Transverse colon (tissue), 4 donors: ENCODE measurements around the gene CUTA. TPM values are rescaled to one million over a fixed set of nuclear protein-coding genes. Genes with fewer than 3 reads are reported as not detected.
A peak's percentile ranks its signal among the peaks of the same experiment; 100 is the strongest.

Experiments used
- DNase-seq: peaks from one replicate; pipeline ENCODE4 v3.0.0-alpha.2; 2019
- H3K27ac ChIP-seq, 4 donors: fragments of 200-600 bp; sonication (generic); 2 replicates each; pipeline ENCODE4 v1.5.1; 2016 to 2018; ENCODE audit warnings: inconsistent platforms in 4 of 4
- H3K27me3 ChIP-seq: fragments of 200-600 bp; sonication (generic); 2 replicates; pipeline ENCODE4 v1.5.1; 2017; ENCODE audit warnings: inconsistent platforms
- H3K36me3 ChIP-seq, 4 donors: fragments of 200-600 bp; sonication (generic); 2 replicates each; pipeline ENCODE4 v1.5.1; 2017 to 2019; ENCODE audit warnings: inconsistent platforms in 4 of 4
- H3K4me1 ChIP-seq, 4 donors: fragments of 200-600 bp; sonication (generic); 2 replicates each; pipeline ENCODE4 v1.5.1; 2017 to 2020; ENCODE audit warnings: inconsistent platforms in 4 of 4
- H3K4me3 ChIP-seq, 4 donors: fragments of 200-600 bp; sonication (generic); 1 replicate in 1 of 4; 2 replicates in 3 of 4; pipeline versions ENCODE4 v1.5.1 to v1.6.1; 2017 to 2019; ENCODE audit warnings: inconsistent platforms in 4 of 4
- H3K9me3 ChIP-seq, 2 donors: fragments of 200-600 bp; sonication (generic); 2 replicates each; pipeline ENCODE4 v1.5.1; 2017 to 2019; ENCODE audit warnings: inconsistent platforms in 2 of 2
- CTCF ChIP-seq, 5 experiments: fragments of 200-600 bp in 3 of 5; fragments of 450-650 bp in 2 of 5; sonication (generic) in 3 of 5; IDR thresholded peaks; 1 replicate in 2 of 5; 2 replicates in 3 of 5; pipeline ENCODE4 v1.5.1; 2016 to 2017; ENCODE audit warnings: antibody characterized with exemption in 5 of 5, inconsistent platforms in 3 of 5, mild to moderate bottlenecking in 2 of 5, moderate library complexity in 1 of 5
- EP300 ChIP-seq: sonication (generic); formaldehyde crosslinking; IDR thresholded peaks from one replicate; pipeline ENCODE4 v1.6.1; 2017; ENCODE audit warnings: antibody characterized with exemption, low read depth
- POLR2A ChIP-seq: fragments of 450-650 bp; IDR thresholded peaks from one replicate; pipeline ENCODE4 v1.6.1; 2016; ENCODE audit warnings: antibody characterized with exemption, mild to moderate bottlenecking, moderate library complexity
- POLR2AphosphoS5 ChIP-seq, 3 donors: sonication (generic); formaldehyde crosslinking; IDR thresholded peaks; one replicate each; pipeline ENCODE4 v1.6.1; 2016; ENCODE audit warnings: antibody characterized with exemption in 3 of 3
- WGBS, 2 donors: methylation state at CpG; one replicate each; pipeline ENCODE4 v1.1.5; 2018; ENCODE audit warnings: low coverage in 1 of 2; 5-methylcytosine and 5-hydroxymethylcytosine counted together
- in situ Hi-C, 4 donors: fragments of 200-750 bp; cut with MboI; loops; one replicate each; pipeline versions ENCODE4 v1.15.0 to v1.15.1; 2017; ENCODE audit warnings: low sequenced_read_pairs in 3 of 4, low pct_ligation_motif_present in 1 of 4, low pct_unique_long_range_greater_than_20kb in 1 of 4
- intact Hi-C: fragments of 100-400 bp; cut with DNase I; formaldehyde crosslinking; loops from one replicate; pipeline ENCODE4 v1.15.1; 2023; ENCODE audit warnings: low total_unique reads
- total RNA-seq, 4 donors: library from RNA; depleted of rRNA; stranded (reverse); fragments of >200 nt; gene quantifications; one replicate each; pipeline ENCODE4 v1.1.0, GENCODE V29; 2016

CUTA gene
- total RNA-seq, 4 donors from 2014 or later, result 18.9 to 134 (median 91.3) TPM

GRCh38 chr6:33428224-33428965, 10.5 kb upstream of the CUTA start:
- WGBS, 2 donors, result 6% methylated on average over 16 of the region's 33 CpGs; no CpG with 5 or more reads in 1 of the 2 donors
- Histone ChIP-seq H3K27me3 (no peaks in the 10 kb centered on the region), H3K36me3 (no peaks in the 10 kb centered on the region), H3K4me1 (peaks cover 17 to 62% (median 51%) of the 10 kb centered on the region in 4 donors), H3K4me3 (peak overlapping the region; percentile 20 to 60 (median 48)), H3K27ac (peak overlapping the region; percentile 85 to 95 (median 90)), H3K9me3 (no peaks in the 10 kb centered on the region)
- in situ Hi-C loops (no loop called here), intact Hi-C loops (no loop called here)
- peak; percentile 37 for DNase-seq
- TF ChIP-seq POLR2A, result no peak
- no peak for TF ChIP-seq POLR2AphosphoS5 (IDR thresholded peaks at IDR 0.05)
- TF ChIP-seq CTCF (IDR thresholded peaks at IDR 0.05), result peak; percentile 37 to 77 (median 45)
- TF ChIP-seq EP300, result no peak

DNA sequence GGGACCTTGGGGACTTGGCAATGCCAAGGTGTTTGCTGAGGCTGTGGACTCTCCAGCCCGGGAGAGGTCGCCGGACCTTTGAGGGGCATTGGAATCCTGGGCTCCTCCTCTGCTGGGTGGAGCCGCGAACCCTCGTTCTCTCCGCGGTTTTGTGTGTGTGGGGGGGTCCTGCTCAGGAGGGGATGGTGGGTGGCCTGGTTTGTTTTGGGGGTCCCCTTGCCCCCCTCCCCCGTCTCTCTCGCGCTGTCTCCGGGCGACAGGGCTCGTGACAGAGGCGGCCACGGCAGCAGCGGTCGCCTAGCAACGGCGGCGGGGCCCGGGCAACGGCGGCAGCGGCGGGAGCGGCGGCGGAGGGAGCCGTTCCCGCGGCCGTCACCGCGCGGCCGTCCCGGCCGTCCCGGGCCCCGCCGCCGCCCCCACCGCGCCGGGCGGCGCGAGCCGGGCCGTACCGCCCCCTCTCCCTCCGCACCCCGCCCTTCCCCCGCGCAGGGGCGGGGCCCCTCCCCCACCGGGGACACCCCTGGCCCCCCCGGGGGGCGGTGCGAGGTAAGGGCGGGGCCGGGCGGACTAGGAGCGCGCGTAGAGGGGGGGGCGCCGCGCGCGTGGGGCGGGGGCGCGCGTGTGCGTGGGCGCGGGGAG, 9.8 kb upstream of the CUTA start:
- TF ChIP-seq CTCF (IDR thresholded peaks at IDR 0.05), result no peak
- no peak for TF ChIP-seq POLR2AphosphoS5 (IDR thresholded peaks at IDR 0.05)
- no peak for TF ChIP-seq EP300
- no peak for TF ChIP-seq POLR2A
- in situ Hi-C loops (no loop called here), intact Hi-C loops (no loop called here)
- H3K27ac ChIP-seq, result peak overlapping the region; percentile 85 to 95 (median 90)
- H3K4me1 ChIP-seq, result peaks cover 17 to 62% (median 48%) of the 10 kb centered on the region in 4 donors
- 0% methylated on average over 6 of the region's 79 CpGs; no CpG with 5 or more reads in 1 of the 2 donors for WGBS, 2 donors
- no peaks in the 10 kb centered on the region for H3K9me3 ChIP-seq
- peak; percentile 71 for DNase-seq
- H3K36me3 ChIP-seq, result no peaks in the 10 kb centered on the region
- peak overlapping the region; percentile 42 to 65 (median 56) for H3K4me3 ChIP-seq
- H3K27me3 ChIP-seq, result no peaks in the 10 kb centered on the region

DNA sequence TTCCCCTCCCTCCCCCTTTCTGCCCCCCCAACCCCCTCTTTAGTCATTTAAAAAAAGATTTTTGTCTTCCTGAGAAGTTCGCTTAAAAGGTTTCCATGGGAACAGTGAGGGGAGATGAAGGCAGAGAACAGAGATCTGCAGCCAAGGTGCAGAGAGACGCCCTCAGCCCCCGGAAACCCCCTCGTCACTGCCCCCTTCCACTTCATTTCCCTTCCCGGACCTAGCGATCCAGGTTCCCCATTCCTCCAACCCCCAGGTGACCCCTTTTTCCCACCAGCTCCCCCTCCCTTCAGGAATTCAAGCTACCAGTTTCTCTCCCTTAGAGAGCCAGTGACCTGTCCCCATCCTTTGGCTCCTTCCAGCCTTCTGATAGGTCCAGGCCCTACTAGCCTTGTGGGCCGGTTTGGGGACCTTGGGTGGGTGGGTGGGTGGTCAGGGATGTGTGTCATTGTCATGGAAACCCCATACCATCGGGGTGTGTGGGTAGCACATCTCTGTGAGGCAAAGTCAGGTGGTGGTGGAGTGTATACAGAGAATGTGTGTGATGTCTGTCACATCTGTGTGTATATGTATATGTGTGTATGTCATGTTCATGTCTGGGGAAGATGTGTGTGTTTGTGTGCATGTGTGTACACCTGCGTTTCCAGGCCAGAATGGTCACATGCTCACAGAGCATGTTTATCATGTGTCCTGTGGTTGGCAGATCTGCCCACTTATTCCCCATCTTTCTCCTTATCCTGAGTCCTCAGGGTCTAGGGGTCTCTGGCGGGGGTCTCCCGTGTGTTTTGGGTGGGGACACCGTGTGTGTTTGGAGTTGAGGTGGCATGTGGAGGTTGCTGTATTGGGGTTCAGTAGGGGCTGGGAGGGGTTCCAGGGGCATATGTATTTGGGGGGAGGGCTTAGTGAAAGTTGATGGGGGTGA, 8.9 kb upstream of the CUTA start:
- Histone ChIP-seq H3K9me3 (no peaks in the 10 kb centered on the region), H3K27ac (peak overlapping the region; percentile 85 to 95 (median 90)), H3K27me3 (no peaks in the 10 kb centered on the region), H3K4me3 (peak overlapping the region; percentile 42 to 60 (median 50)), H3K36me3 (no peaks in the 10 kb centered on the region), H3K4me1 (peaks cover 17 to 58% (median 48%) of the 10 kb centered on the region in 4 donors)
- TF ChIP-seq POLR2A, result no peak
- intact Hi-C loops (no loop called here), in situ Hi-C loops (no loop called here)
- WGBS, 2 donors, result 0 to 3% methylated on average over 3 to 12 of the region's 12 CpGs
- no peak for DNase-seq

- WGBS, 2 donors, result 1 to 4% methylated on average over 9 to 41 of the region's 43 CpGs
- H3K27ac ChIP-seq, result peak overlapping the region; percentile 85 to 95 (median 90)
- H3K9me3 ChIP-seq, result no peaks in the 10 kb centered on the region
- peak overlapping the region; percentile 42 to 58 (median 50) for H3K4me3 ChIP-seq
- peak; percentile 57 to 86 (median 84) for TF ChIP-seq POLR2AphosphoS5 (IDR thresholded peaks at IDR 0.05)
- peak; percentile 54 for TF ChIP-seq POLR2A
- TF ChIP-seq CTCF (IDR thresholded peaks at IDR 0.05), result peak; percentile 38 to 63 (median 46)
- no peak for TF ChIP-seq EP300
- DNase-seq, result peak; percentile 91
- H3K36me3 ChIP-seq, result no peaks in the 10 kb centered on the region
- intact Hi-C loops, result no loop called here
- H3K4me1 ChIP-seq, result peaks cover 17 to 50% (median 42%) of the 10 kb centered on the region in 4 donors
- no peaks in the 10 kb centered on the region for H3K27me3 ChIP-seq
- in situ Hi-C loops, result no loop called here
Measured at GRCh38 chr6:33425668-33426577, 8.0 kb upstream of the CUTA start.
